NB4 (cell line): ENCODE results near the gene ARHGEF9.

Experiments used
- CTCF ChIP-seq: IDR thresholded peaks from one replicate; pipeline ENCODE4 v1.5.1; 2012; ENCODE audit warnings: low read depth, low read length
- MAX ChIP-seq: IDR thresholded peaks from 2 replicates; pipeline ENCODE4 v1.6.1; 2011; ENCODE audit warnings: low read depth, low read length
- MYC ChIP-seq: IDR thresholded peaks from 2 replicates; pipeline ENCODE4 v1.6.1; 2011; ENCODE audit warnings: low read depth, low read length
- POLR2A ChIP-seq: IDR thresholded peaks from 2 replicates; pipeline ENCODE4 v1.6.1; 2011; ENCODE audit warnings: mild to moderate bottlenecking; ENCODE audit not compliant: insufficient read length; ENCODE audit errors: extremely low read depth

DNA sequence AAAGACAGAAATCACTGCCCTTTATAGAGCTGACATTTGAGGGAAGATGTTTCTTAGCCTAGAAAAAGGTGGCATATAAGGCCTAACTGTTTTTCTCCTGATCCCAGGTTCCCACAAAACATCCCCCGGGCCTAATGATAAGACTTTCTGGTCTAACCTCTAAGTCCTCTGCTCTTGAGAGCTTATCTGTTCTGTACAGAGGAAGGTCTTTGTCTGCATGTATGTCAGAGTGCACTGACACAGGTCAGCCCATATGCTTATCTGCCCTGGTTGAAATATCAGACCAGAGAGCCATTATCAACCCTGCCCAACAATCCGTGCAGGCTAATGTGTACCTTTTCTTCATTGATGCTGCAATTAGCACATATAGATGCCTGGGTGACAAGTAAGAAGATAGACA lies 76.2 kb downstream of the ARHGEF9 start:
- TF ChIP-seq CTCF, result no peak
- TF ChIP-seq MAX, result no peak
- no peak for TF ChIP-seq POLR2A
- TF ChIP-seq MYC, result no peak
